HG03175 (cell line): ENCODE data around the gene SLC44A4.
"Not testable (repeated sequence)": the region's sequence is repeated elsewhere in the genome, so short reads cannot be mapped to it uniquely, and the experiment has no call there.

ENCODE experiments used
- ATAC-seq: cut with Tn5 transposase; IDR thresholded peaks from one replicate; pipeline ENCODE4 v1.9.1; 2021; ENCODE audit warnings: mild to moderate bottlenecking, moderate library complexity; ENCODE audit not compliant: unreplicated experiment

SLC44A4 gene

GRCh38 chr6:31861919-31862343 lies 16.9 kb downstream of the SLC44A4 start:
- ATAC-seq: no peak

DNA sequence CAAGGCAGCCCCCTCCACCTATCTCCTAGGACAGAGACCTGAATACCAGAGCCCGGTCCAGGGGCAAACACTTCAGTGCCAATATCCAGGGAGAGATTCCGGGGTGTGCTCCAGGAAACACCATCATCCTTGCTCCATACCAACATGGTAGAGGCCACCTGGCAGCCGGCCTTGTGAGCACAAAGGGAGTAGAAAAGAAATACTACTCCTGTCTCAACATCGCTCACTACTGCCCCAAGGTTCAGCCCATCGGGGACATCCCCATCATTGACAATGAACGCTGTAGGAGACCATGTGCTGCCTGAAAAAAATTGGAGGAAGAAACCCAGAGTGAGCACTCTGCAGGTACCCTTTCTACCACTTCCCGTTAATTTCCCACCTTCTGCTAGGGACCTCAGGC lies 17.6 kb downstream of the SLC44A4 start:
- no peak for ATAC-seq

GRCh38 chr6:31860349-31860748 lies 18.4 kb downstream of the SLC44A4 start:
- ATAC-seq: no peak

DNA sequence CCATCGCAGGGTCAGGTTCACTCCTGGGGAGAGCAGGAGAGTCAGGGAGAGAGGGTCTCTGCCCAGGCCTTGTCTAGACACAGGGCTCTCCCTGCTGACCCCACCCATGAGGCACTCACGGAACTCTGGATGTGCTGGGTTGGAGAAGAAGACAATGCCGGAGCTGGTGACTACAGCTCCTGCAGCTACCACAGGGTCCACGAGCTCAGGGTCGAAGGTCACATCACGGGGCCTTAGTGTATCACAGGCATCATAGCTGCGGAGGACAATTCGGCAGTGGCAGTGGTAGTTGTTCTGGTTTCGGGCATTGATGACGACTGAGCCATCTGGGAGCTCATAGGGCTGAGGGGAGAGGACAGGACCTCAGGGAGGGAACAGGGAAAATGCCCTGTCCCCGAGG lies 18.9 kb downstream of the SLC44A4 start:
- ATAC-seq: no peak

GRCh38 chr6:31858707-31859106 lies 20.1 kb downstream of the SLC44A4 start:
- ATAC-seq: no peak

GRCh38 chr6:31857774-31858173 lies 21.0 kb downstream of the SLC44A4 start:
- not testable (repeated sequence) for ATAC-seq

GRCh38 chr6:31851980-31852718 lies 26.6 kb downstream of the SLC44A4 start:
- not testable (repeated sequence) for ATAC-seq

GRCh38 chr6:31851485-31851832 lies 27.3 kb downstream of the SLC44A4 start:
- no peak for ATAC-seq

DNA sequence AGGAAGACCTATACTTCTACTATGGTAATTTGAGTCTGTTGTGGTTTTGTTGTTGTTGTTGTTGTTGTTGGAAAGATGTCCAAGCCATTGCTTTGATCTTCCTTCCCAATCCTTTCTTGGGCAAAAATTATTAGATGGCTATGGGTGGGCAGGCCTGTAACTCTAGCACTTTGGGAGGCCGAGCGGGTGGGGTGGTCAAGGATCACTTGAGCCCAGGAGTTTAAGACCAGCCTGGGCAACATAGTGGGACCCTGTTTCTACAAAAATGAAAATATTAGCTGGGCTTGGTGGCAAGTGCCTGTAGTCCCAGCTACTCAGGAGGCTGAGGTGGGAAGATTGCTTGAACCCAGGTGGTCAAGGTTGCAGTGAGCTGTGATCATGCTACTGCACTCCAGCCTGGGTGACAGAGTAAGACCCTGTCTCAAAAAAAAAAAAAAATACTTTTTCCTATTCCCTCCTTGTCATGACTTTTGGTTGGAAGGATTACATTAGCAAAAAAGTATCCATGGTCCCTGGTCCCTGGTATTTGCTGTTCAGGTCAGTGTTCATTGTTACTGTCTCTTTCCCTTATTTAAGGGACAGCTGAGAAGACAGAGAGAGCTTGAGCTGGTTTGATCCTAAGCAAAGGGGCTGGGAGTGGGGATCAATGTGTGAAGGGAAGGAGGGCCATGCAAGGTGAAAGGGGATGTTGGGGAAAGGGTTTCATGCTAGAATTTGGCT lies 27.9 kb downstream of the SLC44A4 start:
- no peak for ATAC-seq

GRCh38 chr6:31847276-31847978 lies 31.4 kb downstream of the SLC44A4 start:
- ATAC-seq: no peak

DNA sequence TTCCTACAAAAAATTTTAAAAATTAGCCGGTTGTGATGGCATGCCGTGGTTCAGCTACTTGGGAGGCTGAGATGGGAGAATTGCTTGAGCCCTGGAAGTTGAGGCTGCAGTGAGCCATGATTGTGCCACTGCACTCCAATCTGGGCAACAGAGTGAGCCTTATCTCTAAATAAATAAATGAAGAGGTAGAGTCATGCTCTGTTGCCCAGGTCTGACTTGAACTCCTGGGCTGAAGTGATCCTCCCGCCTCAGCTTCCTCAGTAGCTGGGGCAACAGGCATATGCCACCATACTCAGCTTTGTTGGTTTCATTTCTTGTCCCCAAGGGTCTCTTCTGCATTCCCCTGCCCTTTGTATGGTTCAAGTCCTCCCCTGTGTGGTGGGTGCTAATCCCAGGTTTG lies 34.3 kb downstream of the SLC44A4 start:
- ATAC-seq: no peak

- ATAC-seq: no peak
Measured at GRCh38 chr6:31842053-31842452, 36.7 kb downstream of the SLC44A4 start.

DNA sequence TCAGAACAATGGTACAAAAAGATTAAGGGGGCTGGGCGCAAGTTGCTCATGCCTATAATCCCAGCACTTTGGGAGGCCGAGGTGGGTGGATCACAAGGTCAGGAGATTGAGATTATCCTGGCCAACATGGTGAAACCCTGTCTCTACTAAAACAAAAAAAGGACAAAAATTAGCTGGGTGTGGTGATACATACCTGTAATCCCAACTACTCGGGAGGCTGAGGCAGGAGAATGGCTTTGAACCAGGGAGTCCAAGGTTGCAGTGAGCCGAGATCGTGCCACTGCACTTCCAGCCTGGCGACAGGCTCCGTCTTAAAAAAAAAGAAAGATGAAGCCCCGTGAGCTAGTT lies 39.0 kb downstream of the SLC44A4 start:
- not testable (repeated sequence) for ATAC-seq

DNA sequence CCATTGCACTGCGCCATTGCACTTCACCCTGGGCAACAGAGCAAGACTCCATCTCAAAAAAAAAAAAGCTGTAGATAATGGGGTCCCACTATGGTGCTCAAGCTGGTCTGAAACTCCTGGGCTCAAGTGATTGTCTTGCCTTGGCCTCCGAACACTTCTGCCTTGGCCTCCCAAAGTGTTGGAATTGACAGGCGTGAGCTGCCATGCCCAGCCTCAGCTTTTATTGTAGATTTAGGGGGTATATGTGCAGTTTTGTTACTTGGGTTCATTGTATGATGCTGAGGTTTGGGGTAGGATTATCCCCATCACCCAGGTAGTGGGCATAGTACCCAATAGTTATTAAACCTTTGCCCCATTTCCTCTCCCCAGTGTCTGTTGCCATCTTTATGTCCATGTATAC lies 39.8 kb downstream of the SLC44A4 start:
- no peak for ATAC-seq

DNA sequence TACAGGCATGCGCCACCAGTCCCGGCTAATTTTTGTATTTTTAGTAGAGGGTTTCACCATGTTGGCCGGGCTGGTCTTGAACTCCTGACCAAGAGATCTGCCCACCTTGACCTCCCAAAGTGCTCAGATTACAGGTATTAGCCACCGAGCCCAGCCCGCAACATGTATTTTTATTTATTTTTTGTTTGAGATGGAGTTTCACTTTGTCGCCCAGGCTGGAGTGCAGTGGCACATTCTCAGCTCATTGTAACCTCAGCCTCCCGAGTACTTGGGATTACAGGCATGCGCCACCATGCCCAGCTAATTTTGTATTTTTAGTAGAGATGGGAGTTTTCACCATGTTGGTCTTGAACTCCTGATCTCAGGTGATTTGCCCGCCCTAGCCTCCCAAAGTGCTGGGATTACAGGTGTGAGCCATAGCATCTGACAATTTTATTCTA lies 40.7 kb downstream of the SLC44A4 start:
- not testable (repeated sequence) for ATAC-seq

DNA sequence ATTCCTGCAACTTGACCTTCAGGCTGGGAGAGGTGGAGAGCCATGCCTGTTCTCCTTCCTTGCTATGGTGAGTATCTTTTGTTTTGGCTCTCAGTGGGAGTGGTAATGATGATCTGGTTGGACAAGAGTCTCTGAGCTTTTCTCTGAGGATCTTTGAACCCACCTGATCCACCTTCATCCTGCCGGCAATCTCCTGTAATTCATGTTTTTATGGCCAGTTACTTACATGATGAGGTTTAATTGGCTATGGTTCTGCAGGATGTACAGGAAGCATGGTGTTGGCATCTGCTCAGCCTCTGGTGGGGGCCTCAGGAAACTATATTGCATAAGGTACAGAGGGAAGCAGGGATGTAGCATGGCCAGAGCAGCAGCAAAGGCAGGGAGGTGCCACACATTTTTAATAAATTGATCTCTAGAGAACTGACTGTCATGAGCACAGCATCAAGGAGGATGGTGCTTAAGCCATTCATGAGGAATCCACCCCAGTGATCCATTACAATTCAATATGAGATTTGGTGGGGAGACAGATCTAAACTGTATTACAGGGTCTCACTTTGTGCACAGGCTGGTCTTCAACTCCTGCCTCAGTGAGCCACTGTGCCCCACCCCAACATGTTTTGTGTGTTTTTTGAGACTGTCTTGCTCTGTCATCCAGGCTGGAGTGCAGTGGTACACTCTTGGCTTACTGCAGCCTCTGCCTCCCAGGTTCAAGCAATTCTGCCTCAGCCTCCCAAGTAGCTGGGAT lies 41.3 kb downstream of the SLC44A4 start:
- ATAC-seq: no peak

DNA sequence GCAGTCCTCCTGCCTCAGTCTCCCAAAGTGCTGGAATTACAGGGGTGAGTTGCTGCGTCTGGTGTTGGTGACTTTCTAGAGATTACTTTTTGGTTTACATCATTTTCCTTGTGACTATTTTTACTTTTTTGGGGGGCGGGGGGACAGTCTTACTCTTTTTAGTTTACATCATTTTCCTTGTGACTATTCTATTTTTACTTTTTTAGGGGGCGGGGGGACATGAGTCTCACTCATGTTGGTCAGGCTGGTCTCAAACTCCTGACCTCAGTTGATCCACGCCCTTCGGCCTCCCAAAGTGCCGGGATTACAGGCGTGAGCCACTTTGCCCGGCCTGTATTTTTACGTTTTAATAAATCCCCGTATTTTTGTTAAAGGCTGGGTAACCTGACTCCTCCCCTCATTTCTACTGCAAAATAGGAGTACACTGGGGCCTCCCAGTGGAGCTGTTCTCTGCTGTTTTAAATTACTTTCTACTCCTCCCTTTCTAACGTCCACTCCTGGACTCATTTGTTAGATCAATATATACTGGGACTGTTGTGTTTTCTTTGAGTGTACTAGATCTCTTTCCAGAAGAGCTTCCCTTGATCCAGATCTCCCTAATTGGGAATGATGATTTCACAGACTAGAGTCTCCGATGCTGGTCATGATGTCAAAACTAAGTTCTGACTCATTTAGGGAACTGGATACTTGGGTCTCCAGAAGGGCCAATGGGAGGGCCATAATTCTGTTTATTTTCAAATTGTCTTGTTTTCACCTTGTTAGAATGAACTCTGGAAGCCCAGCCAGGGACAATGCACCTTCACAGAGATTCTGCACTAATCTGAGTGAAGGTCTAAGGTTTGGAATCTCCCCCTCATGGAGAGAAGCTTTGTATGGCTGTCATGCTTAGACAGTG lies 42.1 kb downstream of the SLC44A4 start:
- ATAC-seq: no peak

GRCh38 chr6:31836047-31836473 lies 42.7 kb downstream of the SLC44A4 start:
- no peak for ATAC-seq

DNA sequence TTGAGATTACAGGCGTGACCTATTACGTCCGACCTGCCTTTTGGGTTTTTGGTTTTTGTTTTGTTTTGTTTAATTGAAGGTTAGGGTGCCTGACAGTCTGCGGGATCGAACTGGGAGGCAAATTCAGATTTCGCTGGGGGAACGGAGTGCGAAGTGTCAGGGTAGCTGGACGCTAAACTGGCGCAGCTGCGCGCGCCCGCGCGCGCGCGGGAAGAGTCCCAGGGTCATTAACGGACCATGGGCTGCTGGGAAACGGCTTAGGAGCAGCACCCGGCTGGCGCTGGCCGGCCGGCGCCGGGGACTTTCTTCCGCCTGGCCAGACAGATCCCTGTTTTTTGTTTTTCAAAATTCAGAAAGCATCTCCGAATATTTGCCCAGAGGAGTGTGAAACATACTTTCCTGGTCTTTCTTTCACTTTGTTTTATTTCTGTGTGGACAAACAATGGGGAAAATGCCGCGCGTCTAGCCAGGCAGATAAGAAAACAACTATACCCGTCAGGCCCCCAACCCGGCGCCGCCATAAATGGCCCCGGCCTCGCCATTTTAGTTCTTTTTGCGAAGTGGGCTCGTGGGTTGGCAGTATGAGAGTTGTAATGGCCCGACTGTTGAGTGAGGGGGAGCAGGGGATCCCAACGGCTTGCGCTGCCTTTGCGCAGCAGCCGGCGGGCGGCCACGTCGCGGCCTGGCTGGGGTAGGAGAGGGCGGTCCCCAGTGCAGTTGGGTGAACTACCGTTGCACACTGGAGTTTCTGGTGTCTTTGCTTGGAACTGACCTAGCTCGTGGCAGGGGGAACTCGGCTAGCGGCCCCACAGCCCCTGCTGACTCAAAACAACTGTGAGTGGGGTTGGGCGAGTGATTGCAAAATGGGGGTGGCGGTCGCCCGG lies 44.2 kb downstream of the SLC44A4 start:
- no peak for ATAC-seq
